Ovary (tissue), 3 donors: ENCODE results near the gene C18orf32.

Experiments
- CTCF ChIP-seq, 3 donors: fragments of 450-650 bp in 2 of 3; fragments of 200-600 bp in 1 of 3; IDR thresholded peaks; one replicate each; pipeline versions ENCODE4 v1.5.1 to v1.8.0; 2016 to 2022; ENCODE audit warnings: antibody characterized with exemption in 3 of 3, mild to moderate bottlenecking in 1 of 3
- EP300 ChIP-seq: sonication (generic); formaldehyde crosslinking; IDR thresholded peaks from one replicate; pipeline ENCODE4 v1.6.1; 2017; ENCODE audit warnings: antibody characterized with exemption
- POLR2A ChIP-seq: fragments of 450-650 bp; IDR thresholded peaks from one replicate; pipeline ENCODE4 v1.6.1; 2017; ENCODE audit warnings: antibody characterized with exemption, mild to moderate bottlenecking, moderate library complexity
- donor health status: DM: no; HTN: no; CAD: no.

DNA sequence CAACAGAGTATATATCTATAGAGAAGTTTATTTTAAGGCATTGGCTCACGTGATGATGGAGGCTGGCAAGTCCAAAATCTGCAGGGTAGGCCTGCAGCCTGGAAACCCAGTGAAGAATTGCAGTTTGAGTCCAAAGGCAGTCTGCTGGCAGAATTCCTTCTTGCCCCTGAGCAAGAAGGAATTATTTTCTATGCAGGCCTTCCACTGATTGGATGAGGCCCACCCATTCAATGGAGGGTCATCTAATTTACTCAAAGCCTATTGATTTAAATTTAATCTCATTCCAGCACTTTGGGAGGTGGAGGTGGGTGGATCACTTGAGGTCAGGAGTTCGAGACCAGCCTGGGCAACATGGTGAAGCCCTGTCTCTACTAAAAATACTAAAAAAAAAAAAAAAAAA lies 30.4 kb upstream of the C18orf32 start:
- TF ChIP-seq EP300 = no peak
- no peak for TF ChIP-seq CTCF (IDR thresholded peaks at IDR 0.05)
- TF ChIP-seq POLR2A = no peak
